Putamen (tissue), 1 donor: ENCODE measurements around the gene GCLC.
"Not testable (repeated sequence)": the region's sequence is repeated elsewhere in the genome, so short reads cannot be mapped to it uniquely, and the experiment has no call there.

Experiments used
- DNase-seq: peaks from one replicate; pipeline ENCODE4 v3.0.0-alpha.2; 2016; ENCODE audit warnings: low spot score

The GCLC gene

GRCh38 chr6:53492860-53493634, 51.9 kb downstream of the GCLC start:
- peak; percentile 62 for DNase-seq

GRCh38 chr6:53487080-53487479, 57.8 kb downstream of the GCLC start:
- no peak for DNase-seq

- no peak for DNase-seq
Measured at GRCh38 chr6:53486679-53487078, 58.2 kb downstream of the GCLC start.

GRCh38 chr6:53484476-53485280, 60.2 kb downstream of the GCLC start:
- peak; percentile 87 for DNase-seq

GRCh38 chr6:53483423-53484353, 61.2 kb downstream of the GCLC start:
- DNase-seq, result peak; percentile 59

- DNase-seq, result no peak
Measured at GRCh38 chr6:53481323-53481722, 63.6 kb downstream of the GCLC start.

- DNase-seq, result not testable (repeated sequence)
Measured at GRCh38 chr6:53480774-53481173, 64.1 kb downstream of the GCLC start.

GRCh38 chr6:53479871-53480270, 65.0 kb downstream of the GCLC start:
- no peak for DNase-seq

- DNase-seq, result no peak
Measured at GRCh38 chr6:53476964-53477363, 67.9 kb downstream of the GCLC start.

- no peak for DNase-seq
Measured at GRCh38 chr6:53474010-53474409, 70.9 kb downstream of the GCLC start.

- DNase-seq, result no peak
Measured at GRCh38 chr6:53469163-53469562, 75.7 kb downstream of the GCLC start.

GRCh38 chr6:53466257-53466656, 78.6 kb downstream of the GCLC start:
- no peak for DNase-seq

- no peak for DNase-seq
Measured at GRCh38 chr6:53465732-53466131, 79.2 kb downstream of the GCLC start.

GRCh38 chr6:53464927-53465460, 79.9 kb downstream of the GCLC start:
- no peak for DNase-seq

- DNase-seq, result no peak
Measured at GRCh38 chr6:53464483-53464882, 80.4 kb downstream of the GCLC start.

GRCh38 chr6:53461696-53462095, 83.2 kb downstream of the GCLC start:
- DNase-seq, result no peak

- DNase-seq, result no peak
Measured at GRCh38 chr6:53461041-53461656, 83.8 kb downstream of the GCLC start.

GRCh38 chr6:53458105-53458866, 86.6 kb downstream of the GCLC start:
- DNase-seq, result no peak

- no peak for DNase-seq
Measured at GRCh38 chr6:53456809-53457208, 88.1 kb downstream of the GCLC start.

GRCh38 chr6:53455678-53456077, 89.2 kb downstream of the GCLC start:
- DNase-seq, result no peak

- no peak for DNase-seq
Measured at GRCh38 chr6:53451165-53451564, 93.7 kb downstream of the GCLC start.
